ENCODE data around the gene SRRM3. TPM values are rescaled to one million over a fixed set of nuclear protein-coding genes. Genes with fewer than 3 reads are reported as not detected.
"Not testable (repeated sequence)": the region's sequence is repeated elsewhere in the genome, so short reads cannot be mapped to it uniquely, and the experiment has no call there.

Gene SRRM3
- total RNA-seq, 1 experiment from 2014 or later: 12.7 TPM

- ATAC-seq; H3K9ac ChIP-seq (ENCODE audit: low read length); H3K9me3 ChIP-seq (ENCODE audit: control insufficient read depth in 1 of 2, insufficient read depth in 1 of 2, low read depth in 1 of 2, low read length in 2 of 2); H3K4me2 ChIP-seq (ENCODE audit: low read length); intact Hi-C loops (cut with micrococcal nuclease); DNase-seq (ENCODE audit: low read depth, low spot score); POLR2A ChIA-PET; H3K9me2 ChIP-seq (ENCODE audit: insufficient read depth); H3K4me3 ChIP-seq (replicated peaks in 1 of 2; ENCODE audit: low read depth in 1 of 2, low read length in 2 of 2); H3K4me1 ChIP-seq (ENCODE audit: control insufficient read depth in 1 of 2, insufficient read depth in 2 of 2, low read length in 2 of 2); CTCF ChIA-PET; H3K27me3 ChIP-seq (ENCODE audit: insufficient read depth, low read length); H4K20me1 ChIP-seq (ENCODE audit: insufficient read depth); H2AFZ ChIP-seq (ENCODE audit: low read depth, low read length, poor library complexity, severe bottlenecking); H3K27ac ChIP-seq (ENCODE audit: low read depth, low read length); H3K36me3 ChIP-seq (ENCODE audit: control insufficient read depth in 1 of 2, insufficient read depth in 2 of 2, low read length in 2 of 2); BruUV-seq (replicated peaks); H3K79me2 ChIP-seq (ENCODE audit: insufficient read depth, low read length): not testable (repeated sequence)
- RAD21 ChIA-PET (ENCODE audit: low non-redundant PET in 1 of 2, low total read pairs in 2 of 2, uncharacterized antibody in 2 of 2, unreplicated experiment in 2 of 2): interaction anchor here in 1 of 2 experiments (0.6 to 0.7 kb wide), 2 partner anchors 13 to 65 kb away, joined by 4 to 6 read pairs; no protein-coding TSS in a partner anchor
These were observed 13.7 kb downstream of the SRRM3 start for GRCh38 chr7:76215349-76215748.

- CTCF ChIA-PET: no interaction called here
- Histone ChIP-seq H3K79me2 (ENCODE audit: insufficient read depth, low read length) (no peaks in the 10 kb centered on the region), H4K20me1 (ENCODE audit: insufficient read depth) (no peaks in the 10 kb centered on the region), H2AFZ (ENCODE audit: low read depth, low read length, poor library complexity, severe bottlenecking) (no peak overlapping the region), H3K27ac (ENCODE audit: low read depth, low read length) (no peak overlapping the region), H3K4me3 (replicated peaks in 1 of 2; ENCODE audit: low read depth in 1 of 2, low read length in 2 of 2) (no peak overlapping the region), H3K36me3 (ENCODE audit: control insufficient read depth in 1 of 2, insufficient read depth in 2 of 2, low read length in 2 of 2) (no peaks in the 10 kb centered on the region), H3K9ac (ENCODE audit: low read length) (no peak overlapping the region), H3K27me3 (ENCODE audit: insufficient read depth, low read length) (0 out of 2 replicates have a peak, but pooled peaks cover 7% of the 10 kb centered on the region), H3K9me3 (ENCODE audit: control insufficient read depth in 1 of 2, insufficient read depth in 1 of 2, low read depth in 1 of 2, low read length in 2 of 2) (no peaks in the 10 kb centered on the region), H3K4me2 (ENCODE audit: low read length) (no peak overlapping the region), H3K9me2 (ENCODE audit: insufficient read depth) (no peaks in the 10 kb centered on the region), H3K4me1 (ENCODE audit: control insufficient read depth in 1 of 2, insufficient read depth in 2 of 2, low read length in 2 of 2) (peaks cover 6 to 9% of the 10 kb centered on the region in 2 experiments; a peak in 3 of 4 replicates)
- RAD21 ChIA-PET (ENCODE audit: low non-redundant PET in 1 of 2, low total read pairs in 2 of 2, uncharacterized antibody in 2 of 2, unreplicated experiment in 2 of 2): no interaction called here
- DNase-seq (ENCODE audit: low read depth, low spot score) (no peak), ATAC-seq (no peak)
- POLR2A ChIA-PET: no interaction called here
- intact Hi-C loops (cut with micrococcal nuclease): no loop called here
- BruUV-seq (replicated peaks): no TSS peak
- no peak for TF ChIP-seq TCF7L2 (IDR thresholded peaks at IDR 0.05; ENCODE audit: borderline replicate concordance, extremely low read depth, insufficient read depth, insufficient read length)
These were observed 14.8 kb downstream of the SRRM3 start for GRCh38 chr7:76216381-76217082.

Measured in HCT116 (cell line).